Upper lobe of right lung (tissue), 1 donor: ENCODE data around the gene RALGPS2. TPM values are rescaled to one million over a fixed set of nuclear protein-coding genes. Genes with fewer than 3 reads are reported as not detected.

ENCODE experiments used
- ATAC-seq: fragments of 200-7000 bp; cut with Tn5 transposase; one replicate; pipeline ENCODE4 v1.9.1; 2020; ENCODE audit warnings: mild to moderate bottlenecking, moderate library complexity
- DNase-seq: peaks from one replicate; pipeline ENCODE4 v3.0.0-alpha.2; 2020
- H3K27ac ChIP-seq: fragments of 200-600 bp; one replicate; pipeline ENCODE4 v1.8.0; 2022
- H3K27me3 ChIP-seq: fragments of 200-600 bp; one replicate; pipeline ENCODE4 v1.8.0; 2022; ENCODE audit warnings: mild to moderate bottlenecking
- H3K36me3 ChIP-seq: fragments of 200-600 bp; one replicate; pipeline ENCODE4 v1.8.0; 2022
- H3K4me1 ChIP-seq: fragments of 200-600 bp; one replicate; pipeline ENCODE4 v1.8.0; 2022
- H3K4me3 ChIP-seq: fragments of 200-600 bp; one replicate; pipeline ENCODE4 v1.8.0; 2022; ENCODE audit warnings: mild to moderate bottlenecking
- H3K9me3 ChIP-seq: fragments of 200-600 bp; one replicate; pipeline ENCODE4 v1.8.0; 2022
- intact Hi-C: fragments of 100-400 bp; cut with DNase I; formaldehyde crosslinking; loops from one replicate; pipeline ENCODE4 v1.11.0; 2022
- total RNA-seq: library from RNA; stranded (reverse); fragmentation: NEBNext Ultra II Directional; extraction: Animal tissue kit (Norgen Biotek cat#: 25700); gene quantifications from one replicate; pipeline ENCODE4 v1.2.1, GENCODE V29; 2021
- TF ChIP-seq, protein P1 (sequence below): fragments of 200-600 bp; IDR thresholded peaks from one replicate; pipeline ENCODE4 v1.8.0; 2022; ENCODE audit warnings: antibody characterized with exemption
- donor health status: DM: no; HTN: yes; CAD: no; lungs with severe emphysema.

RALGPS2 gene
- total RNA-seq, 1 donor from 2014 or later, result 5.3 TPM

- H3K27ac ChIP-seq, result no peak overlapping the region
- H3K4me1 ChIP-seq, result no peaks in the 10 kb centered on the region
- TF ChIP-seq, protein P1, sequence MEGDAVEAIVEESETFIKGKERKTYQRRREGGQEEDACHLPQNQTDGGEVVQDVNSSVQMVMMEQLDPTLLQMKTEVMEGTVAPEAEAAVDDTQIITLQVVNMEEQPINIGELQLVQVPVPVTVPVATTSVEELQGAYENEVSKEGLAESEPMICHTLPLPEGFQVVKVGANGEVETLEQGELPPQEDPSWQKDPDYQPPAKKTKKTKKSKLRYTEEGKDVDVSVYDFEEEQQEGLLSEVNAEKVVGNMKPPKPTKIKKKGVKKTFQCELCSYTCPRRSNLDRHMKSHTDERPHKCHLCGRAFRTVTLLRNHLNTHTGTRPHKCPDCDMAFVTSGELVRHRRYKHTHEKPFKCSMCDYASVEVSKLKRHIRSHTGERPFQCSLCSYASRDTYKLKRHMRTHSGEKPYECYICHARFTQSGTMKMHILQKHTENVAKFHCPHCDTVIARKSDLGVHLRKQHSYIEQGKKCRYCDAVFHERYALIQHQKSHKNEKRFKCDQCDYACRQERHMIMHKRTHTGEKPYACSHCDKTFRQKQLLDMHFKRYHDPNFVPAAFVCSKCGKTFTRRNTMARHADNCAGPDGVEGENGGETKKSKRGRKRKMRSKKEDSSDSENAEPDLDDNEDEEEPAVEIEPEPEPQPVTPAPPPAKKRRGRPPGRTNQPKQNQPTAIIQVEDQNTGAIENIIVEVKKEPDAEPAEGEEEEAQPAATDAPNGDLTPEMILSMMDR, result no peak
- DNase-seq, result no peak
- H3K27me3 ChIP-seq, result no peaks in the 10 kb centered on the region
- H3K36me3 ChIP-seq, result no peaks in the 10 kb centered on the region
- H3K9me3 ChIP-seq, result no peaks in the 10 kb centered on the region
- intact Hi-C loops, result no loop called here
- ATAC-seq, result no peak
- no peak overlapping the region for H3K4me3 ChIP-seq
Observed at GRCh38 chr1:178895928-178896327, 170.9 kb downstream of the RALGPS2 start.

GRCh38 chr1:178898401-178898800 lies 173.4 kb downstream of the RALGPS2 start:
- intact Hi-C loops, result no loop called here
- Histone ChIP-seq H3K27ac (no peak overlapping the region), H3K9me3 (no peaks in the 10 kb centered on the region), H3K4me1 (no peaks in the 10 kb centered on the region), H3K4me3 (no peak overlapping the region), H3K36me3 (no peaks in the 10 kb centered on the region), H3K27me3 (no peaks in the 10 kb centered on the region)
- no peak for ATAC-seq
- TF ChIP-seq, protein P1, result no peak
- DNase-seq, result no peak

DNA sequence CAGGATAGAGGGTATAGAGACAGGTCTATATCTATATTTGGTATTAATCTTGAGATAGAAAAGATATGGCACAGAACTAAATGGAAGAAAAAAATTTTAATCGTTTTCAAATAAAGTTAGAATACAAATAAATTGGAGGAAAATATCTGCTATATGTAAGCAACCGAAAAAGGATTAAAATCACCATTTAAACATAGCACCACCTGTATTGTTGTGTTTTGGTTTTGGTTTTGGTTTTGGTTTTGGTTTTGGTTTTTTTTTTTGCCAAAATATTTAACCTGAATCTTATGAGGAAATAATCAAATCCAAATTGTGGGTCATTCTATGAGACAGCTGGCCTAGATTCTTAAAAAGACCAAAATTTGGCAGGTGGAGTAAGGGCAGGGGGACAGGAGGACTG lies 174.4 kb downstream of the RALGPS2 start:
- no peaks in the 10 kb centered on the region for H3K4me1 ChIP-seq
- no peak overlapping the region for H3K27ac ChIP-seq
- no peaks in the 10 kb centered on the region for H3K27me3 ChIP-seq
- DNase-seq (no peak), ATAC-seq (no peak)
- H3K4me3 ChIP-seq, result no peak overlapping the region
- no peaks in the 10 kb centered on the region for H3K36me3 ChIP-seq
- H3K9me3 ChIP-seq, result no peaks in the 10 kb centered on the region
- TF ChIP-seq, protein P1, result no peak
- intact Hi-C loops, result no loop called here

DNA sequence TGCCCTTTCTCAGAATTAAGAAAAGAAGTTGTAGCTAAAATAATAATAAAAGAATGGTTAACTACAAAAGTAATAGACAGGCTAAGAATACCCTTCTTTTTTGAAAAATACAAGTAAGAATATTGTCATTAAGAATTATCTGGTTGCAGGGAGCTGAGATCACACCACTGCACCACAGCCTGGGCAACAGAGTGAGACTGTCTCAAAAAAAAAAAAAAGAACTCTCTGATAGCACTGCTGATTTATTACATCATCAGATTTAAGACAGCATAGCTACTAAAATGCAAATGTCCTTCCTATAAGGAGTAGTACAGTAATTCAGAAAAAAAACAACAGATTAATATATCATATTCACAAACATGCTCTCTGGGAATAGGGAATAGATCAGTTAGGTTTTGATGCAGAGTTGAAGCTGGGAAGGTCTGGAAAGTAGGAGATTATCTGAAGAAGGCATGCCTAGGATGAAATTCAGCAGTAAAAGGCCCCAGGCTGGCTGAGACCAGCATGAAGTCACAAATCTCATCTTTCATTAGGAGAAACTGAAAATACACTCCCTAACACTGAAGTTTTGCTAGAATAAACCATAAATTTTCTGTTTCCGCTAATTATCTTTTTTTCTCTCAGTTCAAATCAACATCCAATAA lies 176.6 kb downstream of the RALGPS2 start:
- TF ChIP-seq, protein P1, result no peak
- ATAC-seq, result no peak

GRCh38 chr1:178908358-178908757 lies 183.3 kb downstream of the RALGPS2 start:
- Histone ChIP-seq H3K27me3 (no peaks in the 10 kb centered on the region), H3K36me3 (no peaks in the 10 kb centered on the region), H3K27ac (no peak overlapping the region), H3K9me3 (no peaks in the 10 kb centered on the region), H3K4me1 (no peaks in the 10 kb centered on the region), H3K4me3 (no peak overlapping the region)
- ATAC-seq (no peak), DNase-seq (no peak)
- TF ChIP-seq, protein P1, result no peak
- intact Hi-C loops, result no loop called here

More for the DNA sequence above, 176.6 kb downstream of the RALGPS2 start:
- H3K27ac ChIP-seq, result no peak overlapping the region
- no peaks in the 10 kb centered on the region for H3K9me3 ChIP-seq
- H3K4me1 ChIP-seq, result no peaks in the 10 kb centered on the region
- no peaks in the 10 kb centered on the region for H3K27me3 ChIP-seq
- intact Hi-C loops, result no loop called here
- H3K4me3 ChIP-seq, result no peak overlapping the region
- no peaks in the 10 kb centered on the region for H3K36me3 ChIP-seq
- no peak for DNase-seq

GRCh38 chr1:178910023-178910422 lies 185.0 kb downstream of the RALGPS2 start:
- intact Hi-C loops, result no loop called here
- TF ChIP-seq, protein P1, result no peak
- DNase-seq, result no peak
- Histone ChIP-seq H3K9me3 (no peaks in the 10 kb centered on the region), H3K27ac (no peak overlapping the region), H3K4me1 (no peaks in the 10 kb centered on the region), H3K4me3 (no peak overlapping the region), H3K27me3 (no peaks in the 10 kb centered on the region), H3K36me3 (no peaks in the 10 kb centered on the region)
- ATAC-seq, result no peak
